Fibroblast of villous mesenchyme (primary cell): Measurements from ENCODE around the gene ALDH1A3. TPM values are rescaled to one million over a fixed set of nuclear protein-coding genes. Genes with fewer than 3 reads are reported as not detected.

Experiments
- DNase-seq: peaks from one replicate; pipeline ENCODE4 v3.0.0-alpha.2; 2010; ENCODE audit warnings: low read depth
- H3K4me3 ChIP-seq: 2 replicates; pipeline ENCODE4 v1.5.1; 2011; ENCODE audit warnings: low read depth, mild to moderate bottlenecking, low read length
- total RNA-seq: library from RNA; depleted of rRNA; stranded (reverse); fragments of >200 nt; gene quantifications from 2 replicates; pipeline ENCODE4 v1.2.3, GENCODE V29; 2012
- TF ChIP-seq, protein P1 (sequence below): IDR thresholded peaks from 2 replicates; pipeline ENCODE4 v1.5.1; 2012; ENCODE audit warnings: low read depth, mild to moderate bottlenecking, low read length; ENCODE audit not compliant: insufficient read depth

Gene ALDH1A3
- total RNA-seq, 1 donor, result 42.7 TPM

DNA sequence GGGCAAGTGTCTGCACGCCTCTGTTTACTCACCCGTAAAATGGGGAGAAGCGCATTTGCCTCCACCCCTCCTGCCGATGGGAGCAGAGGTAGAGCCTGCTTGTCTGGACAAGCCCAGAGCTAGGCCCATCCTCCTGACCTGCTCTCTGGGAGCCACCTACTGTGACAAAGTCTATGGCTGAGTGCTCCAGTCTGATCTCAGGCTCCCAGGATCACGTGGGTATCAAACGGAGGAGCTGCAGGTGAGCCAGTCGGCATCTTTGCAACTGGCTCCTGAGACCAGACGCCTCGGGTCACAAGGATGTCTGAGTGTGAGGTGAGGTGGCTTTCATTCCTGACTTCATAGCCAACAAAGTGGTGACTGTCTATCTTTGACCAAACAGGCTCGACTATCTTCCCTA is 2.1 kb upstream of the ALDH1A3 start:
- no peak for DNase-seq
- TF ChIP-seq, protein P1, sequence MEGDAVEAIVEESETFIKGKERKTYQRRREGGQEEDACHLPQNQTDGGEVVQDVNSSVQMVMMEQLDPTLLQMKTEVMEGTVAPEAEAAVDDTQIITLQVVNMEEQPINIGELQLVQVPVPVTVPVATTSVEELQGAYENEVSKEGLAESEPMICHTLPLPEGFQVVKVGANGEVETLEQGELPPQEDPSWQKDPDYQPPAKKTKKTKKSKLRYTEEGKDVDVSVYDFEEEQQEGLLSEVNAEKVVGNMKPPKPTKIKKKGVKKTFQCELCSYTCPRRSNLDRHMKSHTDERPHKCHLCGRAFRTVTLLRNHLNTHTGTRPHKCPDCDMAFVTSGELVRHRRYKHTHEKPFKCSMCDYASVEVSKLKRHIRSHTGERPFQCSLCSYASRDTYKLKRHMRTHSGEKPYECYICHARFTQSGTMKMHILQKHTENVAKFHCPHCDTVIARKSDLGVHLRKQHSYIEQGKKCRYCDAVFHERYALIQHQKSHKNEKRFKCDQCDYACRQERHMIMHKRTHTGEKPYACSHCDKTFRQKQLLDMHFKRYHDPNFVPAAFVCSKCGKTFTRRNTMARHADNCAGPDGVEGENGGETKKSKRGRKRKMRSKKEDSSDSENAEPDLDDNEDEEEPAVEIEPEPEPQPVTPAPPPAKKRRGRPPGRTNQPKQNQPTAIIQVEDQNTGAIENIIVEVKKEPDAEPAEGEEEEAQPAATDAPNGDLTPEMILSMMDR, result no peak
- no peak overlapping the region for H3K4me3 ChIP-seq

DNA sequence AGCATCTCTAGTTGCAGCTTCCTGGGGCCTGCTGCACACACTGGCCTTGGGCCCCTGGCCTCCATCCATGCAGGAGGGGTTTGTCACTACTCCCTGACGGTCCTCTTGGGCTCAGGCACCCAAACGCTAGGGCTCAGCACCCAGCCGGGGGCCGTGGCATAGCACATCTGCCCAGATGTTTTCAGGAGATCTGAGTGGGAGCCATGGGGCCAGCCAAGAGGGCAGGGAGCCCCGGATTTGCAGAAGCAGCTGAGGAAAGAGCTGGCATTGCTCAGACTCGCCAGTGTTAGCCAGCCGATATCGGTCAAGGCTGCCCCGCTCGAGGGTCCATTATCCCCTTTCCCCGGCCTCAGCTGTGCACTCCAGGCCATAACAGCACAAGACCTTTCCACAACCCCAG is 1.5 kb upstream of the ALDH1A3 start:
- no peak overlapping the region for H3K4me3 ChIP-seq
- DNase-seq, result no peak
- TF ChIP-seq, protein P1, result no peak

DNA sequence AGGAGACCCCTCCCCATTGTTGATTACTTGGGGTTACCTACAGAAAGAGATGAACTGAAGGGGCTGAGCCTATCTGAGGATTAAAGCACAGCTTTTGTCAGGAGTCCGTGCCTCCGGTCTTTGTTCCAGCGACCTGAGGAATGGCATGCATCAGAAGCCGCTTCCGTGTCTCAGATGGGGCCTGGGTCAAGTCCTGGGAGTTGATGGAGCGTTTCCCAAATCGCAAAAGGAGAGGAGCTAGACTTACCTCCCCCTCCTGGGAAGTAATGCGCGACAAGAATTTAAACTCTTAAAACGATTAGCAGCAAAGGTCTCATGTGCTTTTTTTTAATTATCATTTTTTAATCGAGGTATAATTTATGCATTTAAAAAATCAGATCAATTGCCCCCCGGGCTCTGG is 983 bp upstream of the ALDH1A3 start:
- no peak for DNase-seq
- TF ChIP-seq, protein P1, result no peak
- peak overlapping the region; percentile 62 for H3K4me3 ChIP-seq

DNA sequence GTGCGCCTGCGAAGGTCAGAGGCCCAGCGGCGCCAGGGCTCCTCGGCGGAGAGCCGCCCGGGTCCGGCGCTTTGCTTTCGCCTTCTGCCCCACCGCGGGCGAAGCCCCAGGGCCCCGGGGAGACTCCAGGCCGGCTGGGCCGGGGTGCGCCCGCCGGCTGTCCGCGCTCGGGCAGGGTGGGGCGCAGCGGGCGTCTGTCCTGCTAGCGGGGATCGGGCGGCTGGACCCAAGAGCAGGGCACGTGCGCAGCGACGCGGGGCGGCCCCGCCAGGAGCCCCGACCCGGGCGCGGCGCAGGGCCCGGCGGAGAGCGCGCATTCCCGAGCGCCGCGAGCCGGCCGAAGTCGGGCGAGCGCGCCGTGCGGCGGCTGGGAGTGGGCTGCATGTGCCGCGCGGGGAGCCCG is 569 bp upstream of the ALDH1A3 start:
- peak overlapping the region; percentile 62 for H3K4me3 ChIP-seq
- DNase-seq, result no peak
- TF ChIP-seq, protein P1, result no peak

DNA sequence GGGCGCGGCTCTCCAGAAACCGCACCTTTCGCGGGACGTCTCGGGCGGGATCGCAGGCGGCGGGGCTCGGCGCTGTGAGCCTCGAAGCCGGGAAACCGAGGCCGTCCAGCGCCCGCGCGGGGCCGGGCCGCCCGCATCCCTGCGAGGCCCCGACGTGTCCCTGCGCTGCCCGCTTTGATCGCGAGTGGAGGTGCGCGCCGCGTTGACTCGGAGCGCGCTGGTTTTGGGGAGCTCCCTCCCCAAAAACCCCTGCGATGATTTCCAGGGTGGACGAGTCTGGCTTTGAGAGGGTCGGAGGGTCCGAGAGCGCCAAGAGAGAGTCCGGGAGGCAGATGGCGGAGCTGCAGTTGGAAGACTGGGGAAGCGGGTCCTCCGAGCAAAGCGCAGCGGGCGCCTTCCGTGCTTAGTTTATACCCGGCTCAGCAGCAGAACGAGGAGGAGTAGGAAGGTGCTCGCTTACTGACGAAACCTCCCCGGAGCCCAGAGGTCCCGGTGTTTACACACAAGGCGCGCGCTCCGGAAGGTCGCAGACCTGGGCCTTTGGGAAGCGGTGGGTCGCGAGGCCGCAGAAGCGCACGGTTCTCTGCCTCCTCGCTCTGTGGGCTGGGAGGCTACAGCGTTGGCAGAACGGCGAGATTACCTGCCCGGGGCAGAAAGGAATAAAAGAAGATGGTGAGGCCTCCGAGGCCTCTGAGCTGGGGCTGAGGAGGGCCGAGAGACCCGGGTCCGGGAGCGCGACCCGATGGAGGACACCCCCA is 687 bp downstream of the ALDH1A3 start:
- no peak for DNase-seq
- TF ChIP-seq, protein P1, result no peak
- H3K4me3 ChIP-seq, result peak overlapping the region; percentile 62

DNA sequence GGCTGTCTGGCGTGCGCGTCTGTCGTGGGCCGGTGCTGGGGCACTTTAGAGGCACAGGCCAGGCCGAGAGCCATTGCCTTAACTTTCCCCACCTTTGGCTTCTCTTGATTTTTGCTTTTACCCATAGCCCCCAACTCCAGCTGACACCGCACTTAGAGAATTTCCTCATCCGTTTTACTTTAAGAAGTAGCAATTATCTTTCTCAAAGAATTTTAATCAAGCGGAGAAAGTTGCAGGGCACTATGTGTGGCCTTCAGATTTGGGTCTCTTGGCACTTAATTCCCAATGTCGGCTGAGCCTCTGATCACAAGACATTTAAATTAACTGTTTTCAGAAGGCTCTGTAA is 1.2 kb downstream of the ALDH1A3 start:
- no peak for DNase-seq
- H3K4me3 ChIP-seq, result peak overlapping the region; percentile 62
- TF ChIP-seq, protein P1, result no peak

DNA sequence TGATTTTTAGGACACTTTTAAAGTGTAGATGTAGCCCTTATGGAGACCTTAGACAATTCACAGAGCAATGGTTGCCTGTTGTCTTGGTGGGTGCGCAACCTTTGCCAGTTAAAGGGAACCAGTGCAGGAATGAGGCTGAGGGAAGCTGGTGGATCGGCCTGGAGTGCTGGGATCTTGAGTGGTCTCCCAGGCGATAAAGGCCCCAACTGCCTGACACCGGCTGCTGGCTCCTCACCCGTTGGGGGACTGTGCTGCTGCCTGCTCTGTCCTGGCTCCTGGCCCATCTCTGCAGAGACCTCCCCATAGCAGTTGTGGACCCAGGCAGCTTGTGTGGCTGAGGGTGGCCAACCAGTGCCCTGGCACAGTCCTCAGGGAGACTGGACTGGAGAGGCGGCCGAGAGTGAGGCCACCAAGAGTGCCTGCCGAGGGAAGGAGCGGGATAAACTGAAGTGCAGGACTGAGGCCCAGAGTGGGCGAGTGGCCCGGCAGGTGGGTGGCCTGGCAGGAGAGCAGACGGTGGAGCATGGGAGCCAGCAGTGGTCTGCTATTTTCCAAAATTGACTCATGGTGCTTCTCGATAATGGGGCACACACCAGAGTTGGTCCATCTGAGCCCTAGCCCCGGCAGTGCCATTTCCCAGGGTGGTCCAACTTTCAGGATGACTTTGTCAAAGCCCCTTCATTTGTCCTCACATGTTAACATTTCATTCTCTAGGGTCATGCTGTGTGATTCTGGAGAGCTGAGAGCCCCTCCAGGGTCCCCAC is 2.1 kb downstream of the ALDH1A3 start:
- TF ChIP-seq, protein P1, result no peak
- H3K4me3 ChIP-seq, result no peak overlapping the region
- DNase-seq, result no peak
